Nephron (organoid): ENCODE measurements around the gene NPAS4.
"Not testable (repeated sequence)": the region's sequence is repeated elsewhere in the genome, so short reads cannot be mapped to it uniquely, and the experiment has no call there.

Experiments
- H3K27ac Mint-ChIP-seq, 3 experiments: 2 replicates each; pipeline ENCODE4 v1.8.0; 2020; ENCODE audit warnings: mixed read lengths in 3 of 3, mild to moderate bottlenecking in 2 of 3, moderate library complexity in 1 of 3
- H3K27me3 Mint-ChIP-seq: 2 replicates; pipeline ENCODE4 v1.8.0; 2021; ENCODE audit warnings: low read depth, mild to moderate bottlenecking, moderate library complexity, mixed read lengths
- H3K36me3 Mint-ChIP-seq: 2 replicates; pipeline ENCODE4 v1.8.0; 2020; ENCODE audit warnings: low read depth, mixed read lengths
- H3K4me1 Mint-ChIP-seq: 2 replicates; pipeline ENCODE4 v1.8.0; 2020; ENCODE audit warnings: mixed read lengths
- H3K4me3 Mint-ChIP-seq, 3 experiments: 2 replicates each; pipeline ENCODE4 v1.8.0; 2020; ENCODE audit warnings: mild to moderate bottlenecking in 3 of 3, mixed read lengths in 3 of 3, moderate library complexity in 2 of 3
- H3K9me3 Mint-ChIP-seq: 2 replicates; pipeline ENCODE4 v1.8.0; 2020; ENCODE audit warnings: mixed read lengths
- TF ChIP-seq, protein P1 (sequence below), 3 experiments: fragments of 200-600 bp; sonication (generic); IDR thresholded peaks; one replicate each; pipeline ENCODE4 v1.5.0; 2021; ENCODE audit warnings: antibody characterized with exemption in 3 of 3; ENCODE audit not compliant: unreplicated experiment in 3 of 3

NPAS4 gene

DNA sequence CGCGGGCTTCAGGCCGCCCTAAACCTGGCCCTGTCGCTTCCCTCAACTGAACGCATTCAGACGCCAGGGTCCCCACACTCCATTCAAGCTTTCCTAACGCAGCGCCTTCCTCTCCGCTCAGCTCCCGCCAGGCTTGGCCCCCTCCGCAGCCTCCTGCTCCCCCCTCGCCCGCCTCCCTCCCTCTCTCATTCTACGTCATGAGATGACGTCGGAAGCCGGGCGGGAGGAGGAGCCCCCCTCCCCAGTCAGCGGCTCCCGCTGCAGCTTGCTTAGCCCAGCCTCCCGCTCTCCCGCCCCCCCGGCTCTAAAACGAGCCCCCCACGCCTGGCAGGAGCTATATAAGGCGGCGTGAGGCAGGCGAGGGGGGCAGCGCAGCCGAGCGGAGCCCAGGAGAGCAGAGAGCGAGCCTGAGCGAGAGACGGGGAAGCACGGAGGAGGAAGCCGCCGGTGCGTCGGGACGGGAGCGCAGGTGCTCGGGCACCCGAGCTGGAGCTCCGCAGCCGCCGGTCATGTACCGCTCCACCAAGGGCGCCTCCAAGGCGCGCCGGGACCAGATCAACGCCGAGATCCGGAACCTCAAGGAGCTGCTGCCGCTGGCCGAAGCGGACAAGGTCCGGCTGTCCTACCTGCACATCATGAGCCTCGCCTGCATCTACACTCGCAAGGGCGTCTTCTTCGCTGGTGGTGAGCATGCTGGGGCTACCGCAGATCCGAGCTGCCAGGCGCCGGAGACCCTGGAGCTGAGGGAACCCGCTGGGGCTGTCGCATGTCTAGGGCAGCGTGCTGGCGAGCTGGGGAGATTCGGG, at the start of gene NPAS4:
NPAS4 (plus strand) TSS at position 365 of the 806 bp plus-strand sequence; CDS start at position 510, 145 bp downstream.
- Mint-ChIP-seq H3K4me1 (peaks cover 16% of the 10 kb centered on the region), H3K4me3 (no peak within 1 kb of the TSS), H3K9me3 (peaks cover 5% of the 10 kb centered on the region), H3K27me3 (peaks cover 53% of the 10 kb centered on the region), H3K36me3 (peaks cover 3% of the 10 kb centered on the region), H3K27ac (no peak within 1 kb of the TSS)
- TF ChIP-seq, protein P1, sequence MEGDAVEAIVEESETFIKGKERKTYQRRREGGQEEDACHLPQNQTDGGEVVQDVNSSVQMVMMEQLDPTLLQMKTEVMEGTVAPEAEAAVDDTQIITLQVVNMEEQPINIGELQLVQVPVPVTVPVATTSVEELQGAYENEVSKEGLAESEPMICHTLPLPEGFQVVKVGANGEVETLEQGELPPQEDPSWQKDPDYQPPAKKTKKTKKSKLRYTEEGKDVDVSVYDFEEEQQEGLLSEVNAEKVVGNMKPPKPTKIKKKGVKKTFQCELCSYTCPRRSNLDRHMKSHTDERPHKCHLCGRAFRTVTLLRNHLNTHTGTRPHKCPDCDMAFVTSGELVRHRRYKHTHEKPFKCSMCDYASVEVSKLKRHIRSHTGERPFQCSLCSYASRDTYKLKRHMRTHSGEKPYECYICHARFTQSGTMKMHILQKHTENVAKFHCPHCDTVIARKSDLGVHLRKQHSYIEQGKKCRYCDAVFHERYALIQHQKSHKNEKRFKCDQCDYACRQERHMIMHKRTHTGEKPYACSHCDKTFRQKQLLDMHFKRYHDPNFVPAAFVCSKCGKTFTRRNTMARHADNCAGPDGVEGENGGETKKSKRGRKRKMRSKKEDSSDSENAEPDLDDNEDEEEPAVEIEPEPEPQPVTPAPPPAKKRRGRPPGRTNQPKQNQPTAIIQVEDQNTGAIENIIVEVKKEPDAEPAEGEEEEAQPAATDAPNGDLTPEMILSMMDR (IDR thresholded peaks at IDR 0.05; ENCODE audit: unreplicated experiment in 3 of 3), result no peak

DNA sequence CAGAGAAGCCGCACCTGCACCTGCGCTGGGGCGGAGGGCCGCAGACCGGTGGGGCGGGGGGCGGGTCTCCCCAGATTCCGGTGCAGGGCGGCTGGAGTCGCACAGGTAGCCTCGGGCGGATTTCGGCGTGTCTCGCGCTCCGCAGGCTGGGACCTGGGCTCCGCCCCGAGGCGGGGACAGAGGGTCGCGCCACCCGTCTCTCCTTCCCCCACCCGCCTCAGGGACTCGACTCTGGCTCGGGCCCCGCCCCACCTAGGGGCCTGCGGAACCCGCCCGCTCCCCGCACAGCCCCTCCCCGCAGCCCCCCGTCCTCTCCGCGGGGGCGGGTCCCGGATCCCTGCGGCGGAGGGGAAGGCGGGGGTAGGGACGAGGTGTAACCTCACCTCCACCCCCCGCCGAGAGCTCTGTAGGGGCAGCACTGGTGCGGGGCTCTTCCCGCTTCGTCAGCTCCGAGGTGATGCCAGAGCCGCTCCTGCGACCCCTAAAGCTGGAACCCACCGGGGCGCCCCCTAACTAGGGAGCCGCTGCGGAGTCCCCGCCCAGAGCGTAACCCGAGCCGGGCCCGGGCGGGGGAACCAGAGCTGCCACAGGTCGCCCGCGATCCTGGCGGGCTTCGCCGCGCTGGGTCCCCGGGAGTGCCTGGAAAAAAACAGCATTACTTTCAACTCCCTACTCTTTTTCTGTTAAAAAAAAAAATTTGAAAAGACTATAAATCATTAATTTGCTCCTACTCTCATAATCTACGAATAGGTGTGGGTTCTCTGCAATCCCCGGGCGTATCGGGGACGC, 49.0 kb upstream of the NPAS4 start, which contains the start of gene SLC29A2:
SLC29A2 (minus strand) TSS at position 134 of the 789 bp plus-strand sequence. CDS start 169 bp downstream, outside the sequence.
- H3K27me3 Mint-ChIP-seq, result peaks cover 17% of the 10 kb centered on the region
- peaks cover 16% of the 10 kb centered on the region for H3K4me1 Mint-ChIP-seq
- H3K36me3 Mint-ChIP-seq, result peaks cover 10% of the 10 kb centered on the region
- H3K4me3 Mint-ChIP-seq, result peak within 1 kb of the TSS; percentile 82 to 88 (median 86)
- H3K9me3 Mint-ChIP-seq, result no peaks in the 10 kb centered on the region
- H3K27ac Mint-ChIP-seq, result peak within 1 kb of the TSS in 2 of 3 experiments; percentile 84 to 94
- TF ChIP-seq, protein P1 (IDR thresholded peaks at IDR 0.05; ENCODE audit: unreplicated experiment in 3 of 3), result no peak

DNA sequence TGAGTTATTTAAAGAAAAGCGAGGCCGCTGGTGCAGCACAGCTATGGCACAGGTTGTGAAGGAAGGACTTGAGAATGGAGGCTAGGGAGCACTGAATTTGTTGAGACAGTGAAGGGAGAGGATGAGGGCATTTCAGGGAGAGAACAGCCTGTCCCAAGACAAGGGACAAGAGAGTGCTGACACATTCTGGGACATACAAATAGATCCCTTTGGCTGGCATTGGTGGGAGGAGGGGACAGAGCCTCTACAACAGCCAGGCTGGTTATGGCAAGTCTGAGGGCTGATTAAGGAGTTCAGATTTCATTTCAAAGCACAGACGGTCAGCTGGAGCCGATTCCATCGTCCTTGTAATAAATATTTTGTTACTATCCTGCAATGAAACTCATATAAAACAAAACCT, 47.6 kb upstream of the NPAS4 start:
- Mint-ChIP-seq H3K9me3 (no peaks in the 10 kb centered on the region), H3K27ac (peak overlapping the region in 1 of 3 experiments; percentile 41), H3K27me3 (peaks cover 17% of the 10 kb centered on the region), H3K4me3 (peak overlapping the region; percentile 16 to 61 (median 57)), H3K4me1 (peaks cover 16% of the 10 kb centered on the region), H3K36me3 (peaks cover 5% of the 10 kb centered on the region)
- TF ChIP-seq, protein P1 (IDR thresholded peaks at IDR 0.05; ENCODE audit: unreplicated experiment in 3 of 3), result no peak

DNA sequence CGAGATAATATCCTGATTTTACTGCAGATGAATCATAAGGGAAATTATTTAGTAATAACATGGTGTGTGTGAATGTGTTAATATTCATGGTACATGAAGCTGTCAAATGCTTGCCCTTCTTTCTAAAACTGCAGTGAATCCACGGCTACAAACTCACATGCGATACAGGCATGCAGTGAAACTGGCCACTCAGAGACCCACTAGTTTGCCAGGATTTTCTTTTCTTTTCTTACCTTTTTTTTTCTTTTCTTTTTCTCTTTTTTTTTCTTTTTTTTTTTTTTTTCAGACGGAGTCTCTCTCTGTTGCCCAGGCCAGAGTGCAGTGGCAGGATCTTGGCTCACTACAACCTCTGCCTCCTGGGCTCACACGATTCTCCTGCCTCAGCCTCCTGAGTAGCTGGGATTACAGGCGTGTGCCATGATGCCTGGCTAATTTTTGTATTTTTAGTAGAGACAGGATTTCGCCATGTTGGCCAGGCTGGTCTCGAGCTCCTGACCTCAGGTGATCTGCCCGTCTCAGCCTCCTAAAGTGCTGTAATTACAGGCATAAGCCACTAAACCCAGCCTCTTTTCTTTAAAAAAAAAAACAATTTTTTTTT, 47.0 kb upstream of the NPAS4 start:
- Mint-ChIP-seq H3K4me1 (peaks cover 16% of the 10 kb centered on the region), H3K4me3 (peak overlapping the region; percentile 48 to 61 (median 57)), H3K27ac (peak overlapping the region in 1 of 3 experiments; percentile 41), H3K27me3 (peaks cover 17% of the 10 kb centered on the region)
- H3K36me3 Mint-ChIP-seq, H3K9me3 Mint-ChIP-seq: not testable (repeated sequence)

DNA sequence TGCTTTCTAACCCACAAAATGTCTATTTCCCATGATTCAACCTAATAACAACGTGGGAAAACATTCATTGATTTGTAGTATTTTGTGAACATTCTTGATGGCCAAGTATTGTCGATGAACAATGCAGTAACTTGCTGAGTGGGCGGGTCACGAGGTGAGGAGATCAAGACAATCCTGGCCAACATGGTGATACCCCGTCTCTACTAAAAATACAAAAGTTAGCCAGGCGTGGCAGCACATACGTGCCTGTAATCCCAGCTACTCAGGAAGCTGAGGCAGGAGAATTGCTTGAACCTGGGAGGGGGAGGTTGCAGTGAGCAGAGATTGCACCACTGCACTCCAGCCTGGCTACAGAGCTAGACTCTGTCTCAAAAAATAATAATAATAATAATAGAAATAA, 40.6 kb upstream of the NPAS4 start:
- H3K27ac Mint-ChIP-seq, result peak overlapping the region in 1 of 3 experiments; percentile 71
- H3K27me3 Mint-ChIP-seq, H3K9me3 Mint-ChIP-seq, H3K36me3 Mint-ChIP-seq, H3K4me3 Mint-ChIP-seq, H3K4me1 Mint-ChIP-seq: not testable (repeated sequence)

DNA sequence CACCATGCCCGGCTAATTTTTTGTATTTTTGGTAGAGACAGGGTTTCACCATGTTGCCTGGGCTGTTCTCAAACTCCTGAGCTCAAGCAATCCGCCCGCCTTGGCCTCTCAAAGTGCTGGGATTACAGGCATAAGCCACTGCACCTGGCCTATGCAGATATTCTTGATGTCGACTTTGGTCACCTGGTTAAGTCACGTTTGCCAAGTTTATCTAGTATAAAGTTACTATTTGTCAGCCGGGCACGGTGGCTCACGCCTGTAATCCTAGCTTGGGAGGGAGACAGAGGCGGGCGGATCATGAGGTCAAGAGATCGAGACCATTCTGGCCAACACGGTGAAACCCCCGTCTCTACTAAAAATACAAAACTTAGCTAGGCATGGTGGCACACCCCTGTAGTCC, 36.5 kb upstream of the NPAS4 start:
- H3K4me1 Mint-ChIP-seq, H3K27me3 Mint-ChIP-seq, H3K36me3 Mint-ChIP-seq, H3K9me3 Mint-ChIP-seq, H3K4me3 Mint-ChIP-seq, H3K27ac Mint-ChIP-seq: not testable (repeated sequence)
